NCI-H146 treated with DMSO at 0.1 percent for 48 hours (cell line): Measurements from ENCODE around the gene JOSD2.

Source experiments
- DNase-seq: peaks from one replicate; lab custom pipeline; 2025; ENCODE audit not compliant: unreplicated experiment; lab: John Stamatoyannopoulos, UW

The JOSD2 gene

GRCh38 chr19:50511069-50511822 is at the start of gene JOSD2:
Gene JOSD2 (minus strand): TSS chr19:50511191. CDS start chr19:50510431, 760 bp downstream.
- DNase-seq: peak; percentile 98

GRCh38 chr19:50559636-50560035 is 48.6 kb upstream of the JOSD2 start:
- no peak for DNase-seq

- DNase-seq: no peak
Measured at GRCh38 chr19:50558449-50558848, 47.5 kb upstream of the JOSD2 start.

- no peak for DNase-seq
Measured at GRCh38 chr19:50558039-50558438, 47.0 kb upstream of the JOSD2 start.

- DNase-seq: no peak
Measured at GRCh38 chr19:50557009-50557613, 46.1 kb upstream of the JOSD2 start.

GRCh38 chr19:50556282-50557008 is 45.5 kb upstream of the JOSD2 start:
- peak; percentile 8 for DNase-seq

- DNase-seq: no peak
Measured at GRCh38 chr19:50555450-50556281, 44.7 kb upstream of the JOSD2 start.

- no peak for DNase-seq
Measured at GRCh38 chr19:50555033-50555432, 44.0 kb upstream of the JOSD2 start.

- DNase-seq: no peak
Measured at GRCh38 chr19:50554212-50554611, 43.2 kb upstream of the JOSD2 start.

- no peak for DNase-seq
Measured at GRCh38 chr19:50553134-50553703, 42.2 kb upstream of the JOSD2 start.

GRCh38 chr19:50552540-50552939 is 41.5 kb upstream of the JOSD2 start:
- no peak for DNase-seq

GRCh38 chr19:50551715-50552187 is 40.8 kb upstream of the JOSD2 start:
- DNase-seq: no peak

GRCh38 chr19:50551034-50551714 is 40.2 kb upstream of the JOSD2 start:
- no peak for DNase-seq

GRCh38 chr19:50550594-50550966 is 39.6 kb upstream of the JOSD2 start:
- no peak for DNase-seq

GRCh38 chr19:50549927-50550593 is 39.1 kb upstream of the JOSD2 start:
- DNase-seq: no peak

GRCh38 chr19:50549059-50549926 is 38.3 kb upstream of the JOSD2 start:
- no peak for DNase-seq

- DNase-seq: no peak
Measured at GRCh38 chr19:50548191-50549058, 37.4 kb upstream of the JOSD2 start.
